ENCODE measurements around the gene NUP210L.
"Not testable (repeated sequence)": the region's sequence is repeated elsewhere in the genome, so short reads cannot be mapped to it uniquely, and the experiment has no call there.

DNA sequence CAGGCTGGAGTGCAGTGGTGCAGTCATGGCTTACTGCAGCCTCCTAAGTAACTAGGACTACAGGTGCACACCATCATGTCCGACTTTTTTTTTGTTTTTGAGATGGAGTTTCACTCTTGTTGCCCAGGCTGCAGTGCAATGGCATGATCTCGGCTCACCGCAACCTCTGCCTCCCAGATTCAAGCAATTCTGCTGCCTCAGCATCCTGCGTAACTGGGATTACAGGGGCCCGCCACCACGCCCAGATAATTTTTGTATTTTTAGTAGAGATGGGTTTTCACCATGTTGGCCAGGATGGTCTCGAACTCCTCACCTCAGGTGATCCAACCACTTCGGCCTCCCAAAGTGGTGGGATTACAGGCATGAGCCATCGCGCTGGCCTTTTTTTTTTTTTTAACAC, 158.0 kb downstream of the NUP210L start:
- TF ChIP-seq, protein P1, sequence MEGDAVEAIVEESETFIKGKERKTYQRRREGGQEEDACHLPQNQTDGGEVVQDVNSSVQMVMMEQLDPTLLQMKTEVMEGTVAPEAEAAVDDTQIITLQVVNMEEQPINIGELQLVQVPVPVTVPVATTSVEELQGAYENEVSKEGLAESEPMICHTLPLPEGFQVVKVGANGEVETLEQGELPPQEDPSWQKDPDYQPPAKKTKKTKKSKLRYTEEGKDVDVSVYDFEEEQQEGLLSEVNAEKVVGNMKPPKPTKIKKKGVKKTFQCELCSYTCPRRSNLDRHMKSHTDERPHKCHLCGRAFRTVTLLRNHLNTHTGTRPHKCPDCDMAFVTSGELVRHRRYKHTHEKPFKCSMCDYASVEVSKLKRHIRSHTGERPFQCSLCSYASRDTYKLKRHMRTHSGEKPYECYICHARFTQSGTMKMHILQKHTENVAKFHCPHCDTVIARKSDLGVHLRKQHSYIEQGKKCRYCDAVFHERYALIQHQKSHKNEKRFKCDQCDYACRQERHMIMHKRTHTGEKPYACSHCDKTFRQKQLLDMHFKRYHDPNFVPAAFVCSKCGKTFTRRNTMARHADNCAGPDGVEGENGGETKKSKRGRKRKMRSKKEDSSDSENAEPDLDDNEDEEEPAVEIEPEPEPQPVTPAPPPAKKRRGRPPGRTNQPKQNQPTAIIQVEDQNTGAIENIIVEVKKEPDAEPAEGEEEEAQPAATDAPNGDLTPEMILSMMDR (IDR thresholded peaks at IDR 0.05), result not testable (repeated sequence)
- not testable (repeated sequence) for TF ChIP-seq POLR2A (IDR thresholded peaks at IDR 0.05)

Measured in uterus (tissue), 2 donors.